WTC11 (cell line): ENCODE results near the gene GRP. TPM values are rescaled to one million over a fixed set of nuclear protein-coding genes. Genes with fewer than 3 reads are reported as not detected.

Source experiments
- ATAC-seq: fragments of 200-7000 bp; cut with Tn5 transposase; 2 replicates; pipeline ENCODE4 v1.10.0; 2021; ENCODE audit warnings: mild to moderate bottlenecking, moderate library complexity
- CTCF ChIA-PET: fragments of 300-600 bp; sonication (Branson Sonifier 250); formaldehyde crosslinking; loops from one replicate; lab custom pipeline; 2021; ENCODE audit warnings: antibody characterized with exemption; lab: Charles Lee
- POLR2A ChIA-PET: fragments of 350-600 bp; sonication (Branson Sonifier 250); formaldehyde crosslinking; loops from one replicate; lab custom pipeline; 2021; ENCODE audit warnings: antibody characterized with exemption; lab: Charles Lee
- DNase-seq: peaks from one replicate; pipeline ENCODE4 v3.0.0; 2021; ENCODE audit warnings: low spot score
- H3K27ac Mint-ChIP-seq: 2 replicates; pipeline ENCODE4 v1.8.0; 2021; ENCODE audit warnings: mixed read lengths
- H3K27me3 Mint-ChIP-seq: 2 replicates; pipeline ENCODE4 v1.8.0; 2021; ENCODE audit warnings: low read depth, mild to moderate bottlenecking, moderate library complexity, mixed read lengths
- H3K36me3 Mint-ChIP-seq: 2 replicates; pipeline ENCODE4 v1.8.0; 2021; ENCODE audit warnings: mixed read lengths
- H3K4me1 Mint-ChIP-seq: 2 replicates; pipeline ENCODE4 v1.8.0; 2022; ENCODE audit warnings: mixed read lengths
- H3K4me3 Mint-ChIP-seq: 2 replicates; pipeline ENCODE4 v1.8.0; 2021; ENCODE audit warnings: mild to moderate bottlenecking, moderate library complexity, mixed read lengths
- H3K9me3 Mint-ChIP-seq: 2 replicates; pipeline ENCODE4 v1.8.0; 2021; ENCODE audit warnings: mixed read lengths
- ARID4B ChIP-seq: sonication (generic); formaldehyde crosslinking; IDR thresholded peaks from 2 replicates; pipeline ENCODE4 v1.8.0; 2023; ENCODE audit warnings: missing genetic modification reagents, mild to moderate bottlenecking, borderline replicate concordance
- ATF2 ChIP-seq: sonication (generic); formaldehyde crosslinking; IDR thresholded peaks from 2 replicates; pipeline ENCODE4 v1.8.1; 2022; ENCODE audit warnings: low read depth, missing genetic modification reagents, borderline replicate concordance
- CDX4 ChIP-seq: fragments of 250-450 bp; sonication (Bioruptor Pico); IDR thresholded peaks from 2 replicates; pipeline ENCODE4 v1.9.0; 2021; ENCODE audit warnings: moderate library complexity, mild to moderate bottlenecking, inconsistent platforms, borderline replicate concordance
- FOXJ3 ChIP-seq: sonication (generic); formaldehyde crosslinking; IDR thresholded peaks from 2 replicates; pipeline ENCODE4 v1.9.0; 2021; ENCODE audit warnings: missing genetic modification reagents, mild to moderate bottlenecking, borderline replicate concordance
- FOXP4 ChIP-seq: sonication (generic); formaldehyde crosslinking; IDR thresholded peaks from 2 replicates; pipeline ENCODE4 v1.8.0; 2022; ENCODE audit warnings: mild to moderate bottlenecking, missing genetic modification reagents
- HMGA2 ChIP-seq: fragments of 250-450 bp; sonication (Bioruptor Pico); IDR thresholded peaks from 2 replicates; pipeline ENCODE4 v1.4.0; 2021; ENCODE audit warnings: mild to moderate bottlenecking, moderate library complexity
- NFATC4 ChIP-seq: fragments of 250-450 bp; sonication (Bioruptor Pico); IDR thresholded peaks from 2 replicates; pipeline ENCODE4 v1.9.0; 2021; ENCODE audit warnings: mild to moderate bottlenecking
- NR2C2 ChIP-seq: sonication (generic); formaldehyde crosslinking; IDR thresholded peaks from 2 replicates; pipeline ENCODE4 v1.8.0; 2022; ENCODE audit warnings: mild to moderate bottlenecking, missing genetic modification reagents
- SP1 ChIP-seq: sonication (generic); formaldehyde crosslinking; conservative IDR thresholded peaks from 2 replicates; pipeline ENCODE4 v1.8.1; 2022; ENCODE audit warnings: missing genetic modification reagents
- ZBTB43 ChIP-seq: sonication (generic); formaldehyde crosslinking; IDR thresholded peaks from 2 replicates; pipeline ENCODE4 v1.8.1; 2023; ENCODE audit warnings: mild to moderate bottlenecking, missing genetic modification reagents
- ZNF512 ChIP-seq: sonication (generic); formaldehyde crosslinking; IDR thresholded peaks from 2 replicates; pipeline ENCODE4 v1.8.1; 2022; ENCODE audit warnings: missing genetic modification reagents, borderline replicate concordance
- ZNF532 ChIP-seq: fragments of 250-450 bp; sonication (Bioruptor Pico); IDR thresholded peaks from 2 replicates; pipeline ENCODE4 v1.9.0; 2021; ENCODE audit warnings: mild to moderate bottlenecking, borderline replicate concordance
- total RNA-seq: library from RNA; stranded (reverse); gene quantifications from 3 replicates; pipeline ENCODE4 v1.2.3, GENCODE V29; 2021

The GRP gene
- total RNA-seq, 1 experiment from 2014 or later = 0.22 TPM

GRCh38 chr18:59271606-59272220 is 51.8 kb downstream of the GRP start:
- Mint-ChIP-seq H3K9me3 (no peaks in the 10 kb centered on the region), H3K36me3 (no peaks in the 10 kb centered on the region), H3K4me3 (peak overlapping the region; percentile 54), H3K4me1 (peaks cover 65% of the 10 kb centered on the region), H3K27me3 (peaks cover 97% of the 10 kb centered on the region), H3K27ac (no peak overlapping the region)
- ChIA-PET CTCF (interaction anchor here (1.8 to 3.9 kb wide), 6 partner anchors 8 to 426 kb away, joined by 6 to 28 read pairs (median 21); partner anchors contain the start of genes CCBE1 and GRP), POLR2A (no interaction called here)
- TF ChIP-seq FOXJ3 (CRISPR knock-in tag) = no peak
- TF ChIP-seq CDX4 (CRISPR knock-in tag) = no peak
- TF ChIP-seq ZBTB43 (CRISPR knock-in tag) = no peak
- TF ChIP-seq SP1 (CRISPR knock-in tag) = no peak
- TF ChIP-seq HMGA2 (CRISPR knock-in tag) = no peak
- no peak for TF ChIP-seq ARID4B (CRISPR knock-in tag)
- TF ChIP-seq NR2C2 (CRISPR knock-in tag) = no peak
- no peak for TF ChIP-seq ZNF532 (CRISPR knock-in tag)
- no peak for TF ChIP-seq NFATC4 (CRISPR knock-in tag)
- TF ChIP-seq ATF2 = no peak
- no peak for TF ChIP-seq ZNF512 (CRISPR knock-in tag)
- TF ChIP-seq FOXP4 (CRISPR knock-in tag) = no peak
- DNase-seq (no peak), ATAC-seq (no peak)
